Astrocyte of the cerebellum (primary cell): ENCODE data around the gene ANKFY1.

Experiments used
- DNase-seq: peaks from one replicate; pipeline ENCODE4 v3.0.0-alpha.2; 2011; ENCODE audit warnings: low read depth
- H3K4me3 ChIP-seq: 2 replicates; pipeline ENCODE4 v1.5.1; 2011; ENCODE audit warnings: mild to moderate bottlenecking, low read depth, low read length, moderate library complexity
- in situ Hi-C: cut with HindIII; loops from 2 replicates; pipeline ENCODE4 v1.10.0; 2017; ENCODE audit warnings: low sequenced_read_pairs
- TF ChIP-seq, protein P1 (sequence below): IDR thresholded peaks from 2 replicates; pipeline ENCODE4 v1.5.1; 2012; ENCODE audit warnings: low read length, low read depth, moderate library complexity, mild to moderate bottlenecking; ENCODE audit errors: missing control alignments

The ANKFY1 gene

DNA sequence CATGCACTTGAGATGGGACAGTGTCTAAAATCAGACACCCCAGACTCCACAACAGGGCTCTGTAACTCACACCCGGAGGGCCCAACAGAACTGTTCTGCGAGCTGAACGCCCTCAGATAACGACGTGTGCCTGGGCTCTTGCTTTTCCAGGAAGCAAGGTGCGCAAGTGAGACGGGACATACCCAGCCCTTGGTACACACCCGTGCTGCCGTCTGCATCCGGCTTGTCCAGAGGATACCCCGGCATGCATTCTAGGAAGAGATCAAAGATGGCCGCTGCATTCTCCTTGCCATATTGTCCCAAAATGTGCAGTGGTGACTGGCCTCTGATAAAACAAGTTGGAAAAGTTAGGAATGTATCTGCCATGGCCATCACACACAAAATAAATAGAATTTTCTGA, 91.4 kb downstream of the ANKFY1 start:
- no peak for DNase-seq
- in situ Hi-C loops = no loop called here
- no peak overlapping the region for H3K4me3 ChIP-seq
- TF ChIP-seq, protein P1, sequence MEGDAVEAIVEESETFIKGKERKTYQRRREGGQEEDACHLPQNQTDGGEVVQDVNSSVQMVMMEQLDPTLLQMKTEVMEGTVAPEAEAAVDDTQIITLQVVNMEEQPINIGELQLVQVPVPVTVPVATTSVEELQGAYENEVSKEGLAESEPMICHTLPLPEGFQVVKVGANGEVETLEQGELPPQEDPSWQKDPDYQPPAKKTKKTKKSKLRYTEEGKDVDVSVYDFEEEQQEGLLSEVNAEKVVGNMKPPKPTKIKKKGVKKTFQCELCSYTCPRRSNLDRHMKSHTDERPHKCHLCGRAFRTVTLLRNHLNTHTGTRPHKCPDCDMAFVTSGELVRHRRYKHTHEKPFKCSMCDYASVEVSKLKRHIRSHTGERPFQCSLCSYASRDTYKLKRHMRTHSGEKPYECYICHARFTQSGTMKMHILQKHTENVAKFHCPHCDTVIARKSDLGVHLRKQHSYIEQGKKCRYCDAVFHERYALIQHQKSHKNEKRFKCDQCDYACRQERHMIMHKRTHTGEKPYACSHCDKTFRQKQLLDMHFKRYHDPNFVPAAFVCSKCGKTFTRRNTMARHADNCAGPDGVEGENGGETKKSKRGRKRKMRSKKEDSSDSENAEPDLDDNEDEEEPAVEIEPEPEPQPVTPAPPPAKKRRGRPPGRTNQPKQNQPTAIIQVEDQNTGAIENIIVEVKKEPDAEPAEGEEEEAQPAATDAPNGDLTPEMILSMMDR = no peak

DNA sequence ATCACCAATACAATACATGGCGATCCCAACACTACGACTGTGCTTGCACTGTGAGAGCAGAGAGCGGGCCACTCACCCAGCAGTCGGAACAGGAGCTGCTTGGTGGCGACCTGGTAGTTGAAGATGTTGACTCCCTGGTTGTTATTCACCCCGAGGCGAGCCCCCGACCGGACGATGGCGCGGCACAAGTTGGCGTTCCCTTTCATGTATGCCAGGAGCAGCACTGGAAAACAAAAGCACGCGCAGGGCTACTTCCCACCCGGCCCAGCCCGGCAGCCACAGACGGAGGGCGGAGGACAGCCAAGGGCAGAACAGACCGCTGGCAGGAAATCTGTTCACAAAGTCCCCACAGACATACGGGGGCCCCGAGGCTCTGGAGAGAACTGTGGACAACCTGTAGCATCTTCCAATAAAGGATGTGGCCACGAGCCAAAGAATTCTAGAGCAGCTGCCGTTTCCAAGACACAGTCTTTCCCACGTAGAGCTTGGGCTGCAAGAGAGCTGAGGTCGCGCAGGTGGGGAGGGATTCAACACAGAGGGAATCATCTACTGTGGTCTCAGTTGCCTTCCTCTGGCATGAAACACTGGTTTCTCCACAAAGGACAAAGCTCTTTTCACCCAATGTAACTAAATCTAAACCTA, 93.0 kb downstream of the ANKFY1 start:
- TF ChIP-seq, protein P1 = no peak
- no peak for DNase-seq
- in situ Hi-C loops = no loop called here
- no peak overlapping the region for H3K4me3 ChIP-seq

DNA sequence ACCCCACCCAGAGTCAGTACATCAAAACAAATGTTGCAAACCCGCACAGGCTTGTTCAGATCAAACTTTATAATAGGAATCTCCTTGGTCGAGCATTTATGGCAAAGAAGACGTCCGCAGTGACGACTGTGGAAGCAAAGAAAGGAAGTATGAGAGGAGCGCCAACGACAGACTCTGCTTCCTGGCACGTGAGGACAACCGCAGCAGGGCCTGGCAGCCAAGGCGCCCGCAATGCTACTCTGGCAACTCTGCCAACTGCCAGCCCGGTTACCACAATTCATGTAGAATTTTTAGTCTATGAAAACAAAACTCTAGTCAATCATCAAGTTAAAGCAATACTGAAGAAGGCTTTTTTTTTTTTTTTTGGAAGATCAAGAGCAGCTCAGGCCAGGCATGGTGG, 96.0 kb downstream of the ANKFY1 start:
- in situ Hi-C loops = no loop called here
- no peak for DNase-seq

DNA sequence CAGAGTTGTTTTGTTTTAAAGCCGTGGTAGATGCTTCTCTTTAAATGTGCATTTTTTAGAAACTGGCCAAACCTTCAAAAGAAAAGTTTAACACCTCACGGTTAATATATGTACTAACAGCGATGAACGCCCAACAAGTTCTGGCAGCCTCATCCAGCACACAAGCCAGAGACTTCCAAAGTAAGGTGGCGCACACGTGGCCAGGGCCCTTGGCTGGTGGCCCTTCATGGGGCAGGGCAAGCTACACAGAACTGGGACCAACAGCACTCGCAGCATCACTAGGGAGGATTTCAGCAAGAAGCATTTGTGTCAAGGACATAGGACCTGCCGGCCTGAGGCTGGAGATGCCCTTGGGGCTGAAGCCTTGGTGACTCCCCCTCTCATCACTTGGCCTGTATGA, 97.4 kb downstream of the ANKFY1 start:
- TF ChIP-seq, protein P1 = no peak
- no peak for DNase-seq
- no peak overlapping the region for H3K4me3 ChIP-seq
- in situ Hi-C loops = no loop called here

More for the DNA sequence above, 96.0 kb downstream of the ANKFY1 start:
- no peak overlapping the region for H3K4me3 ChIP-seq
- TF ChIP-seq, protein P1 = no peak

DNA sequence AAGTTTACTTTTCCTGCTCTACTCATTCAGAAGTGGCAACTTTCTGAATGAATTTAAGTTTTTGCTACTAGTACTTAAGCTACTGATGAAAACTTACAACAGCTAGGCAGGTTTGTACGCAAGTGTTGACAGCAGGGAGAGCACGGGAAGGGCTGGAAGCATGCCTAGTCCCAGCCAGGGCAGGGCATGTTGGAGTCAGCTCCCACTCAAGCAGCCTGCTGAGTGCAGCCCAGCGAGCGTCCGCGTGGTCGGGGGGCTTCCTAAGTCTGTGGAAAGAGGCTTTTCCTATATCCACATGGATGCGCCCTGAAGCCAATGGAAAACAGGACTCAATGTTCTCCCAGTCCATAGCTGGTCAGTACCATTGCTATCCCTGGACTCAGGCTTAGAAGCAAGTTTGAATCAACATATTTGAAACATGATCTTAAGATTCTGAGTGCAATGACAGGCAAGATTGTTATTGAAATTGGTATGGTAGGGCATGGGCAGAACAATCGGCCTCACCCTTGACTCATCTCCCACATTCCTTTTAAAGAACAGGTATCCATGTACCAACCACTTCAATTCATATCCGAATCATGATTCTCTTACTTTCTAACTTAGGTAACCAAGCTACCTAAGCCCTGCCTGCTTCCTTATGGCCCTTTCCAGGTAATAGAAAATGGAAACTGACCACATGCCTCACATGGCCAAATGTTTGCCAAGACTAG, 98.3 kb downstream of the ANKFY1 start:
- TF ChIP-seq, protein P1 = no peak
- no peak for DNase-seq
- in situ Hi-C loops = no loop called here
- no peak overlapping the region for H3K4me3 ChIP-seq

DNA sequence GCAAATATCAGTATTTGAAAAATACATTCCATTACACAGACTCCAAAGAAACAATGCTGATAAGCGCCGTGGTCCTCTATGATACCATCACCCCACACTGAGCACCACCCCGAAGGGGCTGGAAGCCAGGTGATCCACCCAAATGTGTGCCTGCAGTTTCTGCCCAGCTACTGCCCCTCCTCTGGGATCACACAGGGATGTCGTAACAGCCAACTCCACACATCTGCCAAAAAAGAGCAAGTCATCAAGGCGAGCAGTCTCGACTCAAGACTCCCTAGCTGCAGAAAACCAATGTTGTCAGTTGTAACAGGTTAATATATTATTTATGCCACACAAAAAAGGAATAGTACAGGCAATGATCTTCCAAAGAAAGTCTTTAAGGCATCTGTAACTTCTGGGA, 99.8 kb downstream of the ANKFY1 start:
- TF ChIP-seq, protein P1 = no peak
- in situ Hi-C loops = no loop called here
- no peak overlapping the region for H3K4me3 ChIP-seq
- DNase-seq = no peak
